ENCODE results near the gene WDR7.
"Not testable (repeated sequence)": the region's sequence is repeated elsewhere in the genome, so short reads cannot be mapped to it uniquely, and the experiment has no call there.

The WDR7 gene

GRCh38 chr18:56654280-56654679, 3.1 kb downstream of the WDR7 start:
- not testable (repeated sequence) for DNase-seq

- DNase-seq = no peak
Observed at GRCh38 chr18:56658261-56658660, 7.1 kb downstream of the WDR7 start.

GRCh38 chr18:56659111-56659510, 8.0 kb downstream of the WDR7 start:
- DNase-seq = no peak

- no peak for DNase-seq
Observed at GRCh38 chr18:56660655-56661054, 9.5 kb downstream of the WDR7 start.

GRCh38 chr18:56661360-56662062, 10.4 kb downstream of the WDR7 start:
- peak; percentile 23 for DNase-seq

- DNase-seq = no peak
Observed at GRCh38 chr18:56662063-56662408, 10.9 kb downstream of the WDR7 start.

GRCh38 chr18:56662502-56662901, 11.3 kb downstream of the WDR7 start:
- no peak for DNase-seq

GRCh38 chr18:56662902-56663301, 11.7 kb downstream of the WDR7 start:
- no peak for DNase-seq

- no peak for DNase-seq
Observed at GRCh38 chr18:56672391-56672790, 21.2 kb downstream of the WDR7 start.

- no peak for DNase-seq
Observed at GRCh38 chr18:56672981-56673380, 21.8 kb downstream of the WDR7 start.

GRCh38 chr18:56676639-56677038, 25.5 kb downstream of the WDR7 start:
- no peak for DNase-seq

GRCh38 chr18:56678836-56679565, 27.8 kb downstream of the WDR7 start:
- no peak for DNase-seq

GRCh38 chr18:56684277-56684676, 33.1 kb downstream of the WDR7 start:
- no peak for DNase-seq

- DNase-seq = no peak
Observed at GRCh38 chr18:56691530-56691929, 40.4 kb downstream of the WDR7 start.

GRCh38 chr18:56696966-56697365, 45.8 kb downstream of the WDR7 start:
- no peak for DNase-seq

- peak; percentile 36 for DNase-seq
Observed at GRCh38 chr18:56702946-56703345, 51.8 kb downstream of the WDR7 start.

- peak; percentile 90 for DNase-seq
Observed at GRCh38 chr18:56709463-56709862, 58.3 kb downstream of the WDR7 start.

GRCh38 chr18:56711708-56712445, 60.7 kb downstream of the WDR7 start:
- no peak for DNase-seq

- no peak for DNase-seq
Observed at GRCh38 chr18:56712761-56713160, 61.6 kb downstream of the WDR7 start.

- DNase-seq = peak; percentile 51
Observed at GRCh38 chr18:56715121-56715520, 64.0 kb downstream of the WDR7 start.

- no peak for DNase-seq
Observed at GRCh38 chr18:56716692-56717146, 65.6 kb downstream of the WDR7 start.

- DNase-seq = no peak
Observed at GRCh38 chr18:56721031-56721430, 69.9 kb downstream of the WDR7 start.

GRCh38 chr18:56721491-56721890, 70.3 kb downstream of the WDR7 start:
- no peak for DNase-seq

- no peak for DNase-seq
Observed at GRCh38 chr18:56722518-56722917, 71.4 kb downstream of the WDR7 start.
